ENCODE measurements around the gene LATS1. TPM values are rescaled to one million over a fixed set of nuclear protein-coding genes. Genes with fewer than 3 reads are reported as not detected.

The LATS1 gene
- total and polyA plus RNA-seq, 4 donors: 18.6 to 35.9 (median 25.6) TPM

Small RNA genes within 50 kb of the gene (small RNA-seq; reads per million reads assigned to genes)
- gene RF00019 (ENCODE audit: low replicate concordance): not detected

Other genes with a start within 250 kb of the LATS1 start
- gene ZC3H12D, start 233.1 kb downstream of the LATS1 start, total RNA-seq: 1 to 10 TPM in 1 of 2 donors, under 1 TPM in 1; 0.72 to 1.2 TPM
- under 1 TPM; 0.79 to 0.99 TPM for gene ZC3H12D, start 233.1 kb downstream of the LATS1 start, polyA plus RNA-seq (ENCODE audit: insufficient read length in 2 of 2)
- 10 to 100 TPM; 45.5 to 52.5 TPM for gene PPIL4, start 172.1 kb downstream of the LATS1 start, total RNA-seq
- gene PPIL4, start 172.1 kb downstream of the LATS1 start, polyA plus RNA-seq (ENCODE audit: insufficient read length in 2 of 2): 10 to 100 TPM; 37.3 to 39.2 TPM
- gene GINM1, start 151.7 kb downstream of the LATS1 start, total RNA-seq: 10 to 100 TPM; 59.9 to 64.6 TPM
- gene GINM1, start 151.7 kb downstream of the LATS1 start, polyA plus RNA-seq (ENCODE audit: insufficient read length in 2 of 2): 10 to 100 TPM; 42.4 to 53.9 TPM
- 10 to 100 TPM; 18.3 to 25.0 TPM for gene KATNA1, start 69.4 kb downstream of the LATS1 start, total RNA-seq
- gene KATNA1, start 69.4 kb downstream of the LATS1 start, polyA plus RNA-seq (ENCODE audit: insufficient read length in 2 of 2): 10 to 100 TPM; 14.6 to 15.0 TPM
- 10 to 100 TPM; 23.4 to 28.1 TPM for gene NUP43, start 28.4 kb upstream of the LATS1 start, total RNA-seq
- gene NUP43, start 28.4 kb upstream of the LATS1 start, polyA plus RNA-seq (ENCODE audit: insufficient read length in 2 of 2): 10 to 100 TPM; 29.4 to 34.2 TPM
- gene PCMT1, start 31.6 kb upstream of the LATS1 start, total RNA-seq: 100 to 1,000 TPM in 1 of 2 donors, 10 to 100 TPM in 1; 84.4 to 173 TPM
- 100 to 1,000 TPM; 154 to 164 TPM for gene PCMT1, start 31.6 kb upstream of the LATS1 start, polyA plus RNA-seq (ENCODE audit: insufficient read length in 2 of 2)
- gene LRP11, start 146.3 kb upstream of the LATS1 start, total RNA-seq: 10 to 100 TPM; 18.0 to 31.3 TPM
- gene LRP11, start 146.3 kb upstream of the LATS1 start, polyA plus RNA-seq (ENCODE audit: insufficient read length in 2 of 2): 10 to 100 TPM; 36.5 to 39.3 TPM
- 1 to 10 TPM in 1 of 2 donors, not detected in 1; 1.0 TPM for gene RAET1E, start 180.0 kb upstream of the LATS1 start, total RNA-seq
- gene RAET1E, start 180.0 kb upstream of the LATS1 start, polyA plus RNA-seq (ENCODE audit: insufficient read length in 2 of 2): under 1 TPM in 1 of 2 donors, not detected in 1; 0.32 TPM
- not detected for gene RAET1G, start 205.0 kb upstream of the LATS1 start, total RNA-seq
- gene RAET1G, start 205.0 kb upstream of the LATS1 start, polyA plus RNA-seq (ENCODE audit: insufficient read length in 2 of 2): 1 to 10 TPM in 1 of 2 donors, under 1 TPM in 1; 0.70 to 1.7 TPM
- gene ULBP2, start 223.9 kb upstream of the LATS1 start, total RNA-seq: under 1 TPM; 0.55 to 0.89 TPM
- gene ULBP2, start 223.9 kb upstream of the LATS1 start, polyA plus RNA-seq (ENCODE audit: insufficient read length in 2 of 2): 1 to 10 TPM; 1.7 to 1.9 TPM
- gene ULBP1, start 245.8 kb upstream of the LATS1 start, total RNA-seq: under 1 TPM; 0.17 to 0.20 TPM
- 1 to 10 TPM in 1 of 2 donors, under 1 TPM in 1; 0.79 to 1.3 TPM for gene ULBP1, start 245.8 kb upstream of the LATS1 start, polyA plus RNA-seq (ENCODE audit: insufficient read length in 2 of 2)

Data from spinal cord (tissue), 4 donors.